HEK293 (cell line): ENCODE results near the gene DTNA.

ENCODE experiments used
- REPIN1 ChIP-seq: fragments of 450-650 bp; formaldehyde crosslinking; IDR thresholded peaks from 2 replicates; pipeline ENCODE4 v1.5.1; 2017; ENCODE audit warnings: missing biosample characterization, missing genetic modification characterization, low read depth
- ZNF175 ChIP-seq: fragments of 450-650 bp; formaldehyde crosslinking; IDR thresholded peaks from 2 replicates; pipeline ENCODE4 v1.5.1; 2016; ENCODE audit warnings: missing biosample characterization, missing genetic modification characterization
- ZNF677 ChIP-seq: fragments of 450-650 bp; IDR thresholded peaks from 2 replicates; pipeline ENCODE4 v1.5.0; 2018; ENCODE audit warnings: missing biosample characterization, mild to moderate bottlenecking, missing genetic modification characterization, moderate library complexity
- TF ChIP-seq, protein P1 (sequence below): fragments of 450-650 bp; formaldehyde crosslinking; IDR thresholded peaks from 2 replicates; pipeline ENCODE4 v1.5.1; 2016; ENCODE audit warnings: missing biosample characterization, missing genetic modification characterization

DNA sequence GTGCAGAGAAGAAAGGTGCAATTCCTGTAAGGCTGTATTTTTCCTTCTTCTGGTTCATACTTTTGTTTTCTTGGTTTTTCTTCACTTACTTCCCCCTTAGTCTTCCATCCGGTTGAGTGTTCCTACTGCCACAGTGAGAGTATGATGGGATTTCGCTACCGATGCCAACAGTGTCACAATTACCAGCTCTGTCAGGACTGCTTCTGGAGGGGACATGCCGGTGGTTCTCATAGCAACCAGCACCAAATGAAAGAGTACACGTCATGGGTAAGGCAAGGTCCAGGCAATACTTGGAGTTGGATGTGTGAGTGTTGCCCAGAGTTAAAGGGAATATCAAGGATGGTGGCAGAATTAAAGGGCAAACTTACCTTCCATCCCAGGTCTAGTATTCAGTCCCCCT lies 108.0 kb downstream of the DTNA start:
- TF ChIP-seq ZNF677 (tag by site-specific recombination) (no peak), REPIN1 (tag by site-specific recombination) (no peak), ZNF175 (tag by site-specific recombination) (no peak)
- TF ChIP-seq, protein P1, sequence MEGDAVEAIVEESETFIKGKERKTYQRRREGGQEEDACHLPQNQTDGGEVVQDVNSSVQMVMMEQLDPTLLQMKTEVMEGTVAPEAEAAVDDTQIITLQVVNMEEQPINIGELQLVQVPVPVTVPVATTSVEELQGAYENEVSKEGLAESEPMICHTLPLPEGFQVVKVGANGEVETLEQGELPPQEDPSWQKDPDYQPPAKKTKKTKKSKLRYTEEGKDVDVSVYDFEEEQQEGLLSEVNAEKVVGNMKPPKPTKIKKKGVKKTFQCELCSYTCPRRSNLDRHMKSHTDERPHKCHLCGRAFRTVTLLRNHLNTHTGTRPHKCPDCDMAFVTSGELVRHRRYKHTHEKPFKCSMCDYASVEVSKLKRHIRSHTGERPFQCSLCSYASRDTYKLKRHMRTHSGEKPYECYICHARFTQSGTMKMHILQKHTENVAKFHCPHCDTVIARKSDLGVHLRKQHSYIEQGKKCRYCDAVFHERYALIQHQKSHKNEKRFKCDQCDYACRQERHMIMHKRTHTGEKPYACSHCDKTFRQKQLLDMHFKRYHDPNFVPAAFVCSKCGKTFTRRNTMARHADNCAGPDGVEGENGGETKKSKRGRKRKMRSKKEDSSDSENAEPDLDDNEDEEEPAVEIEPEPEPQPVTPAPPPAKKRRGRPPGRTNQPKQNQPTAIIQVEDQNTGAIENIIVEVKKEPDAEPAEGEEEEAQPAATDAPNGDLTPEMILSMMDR (tag by site-specific recombination): no peak
